Vagina (tissue), 2 donors: ENCODE measurements around the gene GMEB2. TPM values are rescaled to one million over a fixed set of nuclear protein-coding genes. Genes with fewer than 3 reads are reported as not detected.
A peak's percentile ranks its signal among the peaks of the same experiment; 100 is the strongest.

ENCODE experiments used
- DNase-seq, 2 donors: peaks; one replicate each; pipeline ENCODE4 v3.0.0-alpha.2; 2017; ENCODE audit errors: extremely low spot score in 2 of 2
- H3K27ac ChIP-seq: fragments of 200-600 bp; sonication (generic); one replicate; pipeline ENCODE4 v1.5.1; 2019
- H3K27me3 ChIP-seq: fragments of 200-600 bp; sonication (generic); one replicate; pipeline ENCODE4 v1.5.1; 2019
- H3K36me3 ChIP-seq, 2 donors: fragments of 200-600 bp; sonication (generic); one replicate each; pipeline ENCODE4 v1.5.1; 2017 to 2019
- H3K4me1 ChIP-seq: fragments of 200-600 bp; sonication (generic); one replicate; pipeline ENCODE4 v1.5.1; 2019
- H3K4me3 ChIP-seq, 2 donors: fragments of 200-600 bp; sonication (generic); 1 replicate in 1 of 2; 2 replicates in 1 of 2; pipeline ENCODE4 v1.5.1; 2016 to 2019
- H3K9me3 ChIP-seq: fragments of 200-600 bp; sonication (generic); one replicate; pipeline ENCODE4 v1.5.1; 2019
- POLR2A ChIP-seq, 2 donors: fragments of 450-650 bp; IDR thresholded peaks; one replicate each; pipeline ENCODE4 v1.6.1; 2017; ENCODE audit warnings: antibody characterized with exemption in 2 of 2, mild to moderate bottlenecking in 2 of 2, moderate library complexity in 2 of 2
- POLR2AphosphoS5 ChIP-seq, 2 donors: sonication (generic); formaldehyde crosslinking; IDR thresholded peaks; one replicate each; pipeline ENCODE4 v1.9.0; 2017; ENCODE audit warnings: antibody characterized with exemption in 2 of 2, mild to moderate bottlenecking in 2 of 2, low read depth in 1 of 2; ENCODE audit not compliant: insufficient read depth in 1 of 2
- intact Hi-C: fragments of 100-400 bp; cut with DNase I; formaldehyde crosslinking; loops from one replicate; pipeline ENCODE4 v1.15.1; 2023
- total RNA-seq: library from RNA; depleted of rRNA; stranded (reverse); fragments of >200 nt; gene quantifications from one replicate; pipeline ENCODE4 v1.2.3, GENCODE V29; 2016
- TF ChIP-seq, protein P1 (sequence below), 3 experiments: fragments of 450-650 bp in 2 of 3; fragments of 200-600 bp in 1 of 3; sonication (generic) in 1 of 3; IDR thresholded peaks; one replicate each; pipeline ENCODE4 v1.5.1; 2017 to 2019; ENCODE audit warnings: antibody characterized with exemption in 3 of 3, mild to moderate bottlenecking in 2 of 3, moderate library complexity in 2 of 3

The GMEB2 gene
- total RNA-seq, 1 donor from 2014 or later: 11.3 TPM

DNA sequence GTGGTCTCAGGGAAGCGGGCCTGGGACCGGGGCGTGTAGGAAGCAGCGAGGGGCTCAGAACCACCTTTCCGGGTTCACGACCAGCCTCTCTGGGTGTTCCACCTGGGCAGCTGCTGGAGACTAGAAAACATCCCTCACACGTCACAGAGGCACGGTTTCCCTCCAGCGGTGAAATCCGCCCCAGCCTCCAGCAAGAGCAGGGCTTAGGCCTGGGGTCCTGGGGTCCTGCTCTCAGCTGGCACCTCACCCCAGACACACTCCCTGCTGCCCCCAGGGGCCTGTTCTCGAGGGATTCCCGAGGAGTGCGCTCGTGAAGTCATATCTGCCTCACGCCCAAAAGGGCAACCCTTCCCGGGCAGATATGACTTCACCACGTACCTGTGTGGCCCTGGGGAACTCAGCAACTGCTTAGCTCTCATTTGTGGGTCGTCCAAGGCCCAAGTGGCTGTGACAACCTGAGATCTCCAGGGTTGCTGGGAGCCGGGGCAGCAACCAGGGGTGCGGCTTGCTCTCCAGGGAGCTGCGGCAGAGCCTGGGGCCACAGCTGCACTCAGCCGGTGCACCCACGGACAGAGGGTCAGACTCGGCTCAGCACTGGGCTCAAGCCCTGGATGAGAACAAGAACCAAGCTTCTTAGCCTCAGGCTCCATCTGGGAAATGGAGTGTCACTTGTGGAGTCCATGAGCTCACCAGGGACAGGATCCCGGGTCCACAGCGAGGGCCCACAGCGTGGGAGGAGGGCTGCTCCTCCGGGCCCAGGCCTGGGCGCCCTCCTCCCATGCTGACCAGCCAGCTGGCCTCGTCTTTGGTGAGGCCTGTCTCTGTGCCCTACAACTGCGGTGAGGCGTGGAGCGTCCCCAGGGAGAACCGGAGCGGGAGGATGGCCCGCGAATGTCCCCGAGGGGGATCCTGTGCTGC lies 72.3 kb downstream of the GMEB2 start:
- no peak for TF ChIP-seq POLR2A (IDR thresholded peaks at IDR 0.05)
- no peak for TF ChIP-seq POLR2AphosphoS5 (IDR thresholded peaks at IDR 0.05; ENCODE audit: insufficient read depth in 1 of 2, low read depth in 1 of 2)
- TF ChIP-seq, protein P1, sequence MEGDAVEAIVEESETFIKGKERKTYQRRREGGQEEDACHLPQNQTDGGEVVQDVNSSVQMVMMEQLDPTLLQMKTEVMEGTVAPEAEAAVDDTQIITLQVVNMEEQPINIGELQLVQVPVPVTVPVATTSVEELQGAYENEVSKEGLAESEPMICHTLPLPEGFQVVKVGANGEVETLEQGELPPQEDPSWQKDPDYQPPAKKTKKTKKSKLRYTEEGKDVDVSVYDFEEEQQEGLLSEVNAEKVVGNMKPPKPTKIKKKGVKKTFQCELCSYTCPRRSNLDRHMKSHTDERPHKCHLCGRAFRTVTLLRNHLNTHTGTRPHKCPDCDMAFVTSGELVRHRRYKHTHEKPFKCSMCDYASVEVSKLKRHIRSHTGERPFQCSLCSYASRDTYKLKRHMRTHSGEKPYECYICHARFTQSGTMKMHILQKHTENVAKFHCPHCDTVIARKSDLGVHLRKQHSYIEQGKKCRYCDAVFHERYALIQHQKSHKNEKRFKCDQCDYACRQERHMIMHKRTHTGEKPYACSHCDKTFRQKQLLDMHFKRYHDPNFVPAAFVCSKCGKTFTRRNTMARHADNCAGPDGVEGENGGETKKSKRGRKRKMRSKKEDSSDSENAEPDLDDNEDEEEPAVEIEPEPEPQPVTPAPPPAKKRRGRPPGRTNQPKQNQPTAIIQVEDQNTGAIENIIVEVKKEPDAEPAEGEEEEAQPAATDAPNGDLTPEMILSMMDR (IDR thresholded peaks at IDR 0.05): no peak
- Histone ChIP-seq H3K36me3 (no peaks in the 10 kb centered on the region), H3K27me3 (peaks cover 5% of the 10 kb centered on the region), H3K27ac (no peak overlapping the region), H3K4me3 (peak overlapping the region; percentile 61 to 63), H3K4me1 (peaks cover 24% of the 10 kb centered on the region), H3K9me3 (no peaks in the 10 kb centered on the region)
- intact Hi-C loops: loop anchor here (5.0 kb wide), 1 partner anchor 1447 kb away; no protein-coding TSS in a partner anchor
- no peak for DNase-seq

DNA sequence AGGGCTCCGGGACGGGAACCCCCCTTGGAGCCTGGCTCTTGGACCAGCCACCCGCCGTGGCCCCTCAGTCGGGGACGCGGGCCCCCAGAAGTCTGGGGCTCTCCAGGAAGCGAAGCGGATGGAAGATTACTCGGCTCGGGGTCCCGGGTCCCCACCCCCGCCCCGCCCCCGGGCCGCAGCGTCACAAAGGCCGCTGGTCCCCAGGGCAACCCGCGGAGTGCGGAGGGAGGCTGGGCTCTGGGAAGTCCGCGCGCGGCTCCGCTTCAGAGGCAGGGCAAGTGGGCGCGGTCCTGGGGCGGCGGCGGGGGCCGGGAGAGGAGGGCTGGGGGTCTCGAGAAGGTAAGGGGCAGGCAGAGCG lies 73.0 kb downstream of the GMEB2 start, which contains the start of gene FNDC11:
FNDC11 (plus strand) TSS at position 227 of the 358 bp plus-strand sequence. CDS start 1,505 bp downstream, outside the sequence.
- TF ChIP-seq, protein P1 (IDR thresholded peaks at IDR 0.05): no peak
- TF ChIP-seq POLR2AphosphoS5 (IDR thresholded peaks at IDR 0.05; ENCODE audit: insufficient read depth in 1 of 2, low read depth in 1 of 2): peak in 1 of 2 donors; percentile 27

DNA sequence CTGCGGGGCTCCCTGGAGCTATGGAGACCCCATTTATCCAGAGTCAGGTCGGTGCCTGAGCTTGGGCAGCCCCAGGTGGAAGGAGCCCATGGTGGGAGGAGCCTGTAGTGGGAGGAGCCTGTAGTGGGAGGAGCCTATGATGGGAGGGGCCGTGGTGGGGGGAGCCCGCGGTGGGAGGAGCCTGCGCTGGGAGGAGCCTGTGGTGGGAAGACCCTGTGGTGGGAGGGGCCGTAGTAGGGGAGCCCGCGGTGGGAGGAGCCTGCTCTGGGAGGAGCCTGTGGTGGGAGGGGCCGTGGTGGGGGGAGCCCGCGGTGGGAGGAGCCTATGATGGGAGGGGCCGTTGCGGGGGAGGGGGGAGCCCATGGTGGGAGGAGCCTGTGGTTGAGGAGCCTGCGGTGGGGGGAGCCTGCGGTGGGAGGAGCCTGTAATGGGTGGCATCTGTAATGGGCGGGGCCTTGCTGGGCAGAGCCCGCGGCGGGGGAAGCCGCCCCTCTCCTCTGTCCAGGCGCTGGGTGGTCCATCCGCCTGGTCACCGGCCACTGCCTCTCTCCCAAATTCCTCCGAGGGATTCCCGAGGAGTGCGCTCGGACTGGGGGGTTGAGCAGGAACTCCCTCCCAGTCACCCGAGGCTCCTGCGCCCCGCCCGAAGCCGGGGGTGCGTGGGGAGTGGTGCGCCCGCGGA lies 73.5 kb downstream of the GMEB2 start:
- Histone ChIP-seq H3K4me1 (peaks cover 24% of the 10 kb centered on the region), H3K9me3 (no peaks in the 10 kb centered on the region), H3K4me3 (peak overlapping the region; percentile 61 to 63), H3K27ac (peak overlapping the region; percentile 30), H3K36me3 (no peaks in the 10 kb centered on the region), H3K27me3 (peaks cover 5% of the 10 kb centered on the region)
- intact Hi-C loops: no loop called here
- no peak for DNase-seq
- TF ChIP-seq POLR2AphosphoS5 (IDR thresholded peaks at IDR 0.05; ENCODE audit: insufficient read depth in 1 of 2, low read depth in 1 of 2) (peak in 1 of 2 donors; percentile 62), POLR2A (IDR thresholded peaks at IDR 0.05) (peak in 1 of 2 donors; percentile 5)
- TF ChIP-seq, protein P1 (IDR thresholded peaks at IDR 0.05): no peak

More for the DNA sequence above, 73.0 kb downstream of the GMEB2 start, which contains the start of gene FNDC11:
- H3K27ac ChIP-seq: peak within 1 kb of the TSS; percentile 30
- no peaks in the 10 kb centered on the region for H3K36me3 ChIP-seq
- intact Hi-C loops: no loop called here
- H3K27me3 ChIP-seq: peaks cover 5% of the 10 kb centered on the region
- H3K9me3 ChIP-seq: no peaks in the 10 kb centered on the region
- H3K4me1 ChIP-seq: peaks cover 24% of the 10 kb centered on the region
- no peak for DNase-seq
- peak within 1 kb of the TSS; percentile 61 to 63 for H3K4me3 ChIP-seq

DNA sequence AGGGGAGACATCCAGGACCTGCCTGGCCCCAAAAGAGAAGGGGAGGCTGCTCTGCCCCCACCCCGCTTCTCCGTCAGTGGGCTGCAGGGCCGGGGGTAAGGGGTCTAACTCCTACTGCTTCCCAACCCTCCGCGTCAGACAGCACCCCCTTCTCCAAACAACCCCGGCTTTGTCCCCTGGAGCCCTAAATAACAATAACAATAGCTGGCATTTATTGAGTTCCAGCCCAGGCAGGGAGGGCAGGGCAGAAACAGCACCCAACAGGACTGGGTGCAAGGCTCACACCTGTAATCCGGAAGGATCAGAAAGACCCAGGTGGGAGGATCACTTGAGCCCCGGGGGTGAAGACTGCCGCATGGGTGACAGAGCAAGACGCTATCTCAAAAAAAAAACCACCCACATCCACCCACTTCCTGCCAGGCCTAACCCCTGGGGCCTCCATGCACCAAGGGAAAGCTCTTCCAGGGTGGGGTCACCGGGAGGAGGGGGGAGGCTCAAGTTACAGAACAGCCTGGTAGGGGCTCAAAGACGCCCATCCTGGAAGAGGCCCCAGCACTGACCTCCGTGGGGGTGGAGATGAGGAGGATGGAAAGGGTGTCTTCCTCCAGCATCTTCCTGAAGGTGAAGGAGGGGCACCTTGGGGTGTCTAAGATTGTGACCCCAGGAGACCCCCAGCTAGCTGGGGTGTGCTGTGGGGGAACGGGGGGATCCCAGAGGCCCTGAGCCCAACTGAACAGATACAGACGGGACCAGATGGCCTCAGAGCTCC lies 74.2 kb downstream of the GMEB2 start:
- Histone ChIP-seq H3K36me3 (no peaks in the 10 kb centered on the region), H3K9me3 (no peaks in the 10 kb centered on the region), H3K4me3 (no peak overlapping the region), H3K4me1 (peaks cover 24% of the 10 kb centered on the region), H3K27me3 (peaks cover 5% of the 10 kb centered on the region), H3K27ac (no peak overlapping the region)
- TF ChIP-seq POLR2AphosphoS5 (IDR thresholded peaks at IDR 0.05; ENCODE audit: insufficient read depth in 1 of 2, low read depth in 1 of 2): no peak
- TF ChIP-seq, protein P1 (IDR thresholded peaks at IDR 0.05): no peak
- TF ChIP-seq POLR2A (IDR thresholded peaks at IDR 0.05): no peak
- DNase-seq: no peak
- intact Hi-C loops: no loop called here
